HG03378 (cell line): ENCODE results near the gene LYSMD2.
"Not testable (repeated sequence)": the region's sequence is repeated elsewhere in the genome, so short reads cannot be mapped to it uniquely, and the experiment has no call there.

Source experiments
- ATAC-seq: cut with Tn5 transposase; IDR thresholded peaks from one replicate; pipeline ENCODE4 v1.9.1; 2021; ENCODE audit warnings: mild to moderate bottlenecking, moderate library complexity; ENCODE audit not compliant: unreplicated experiment

Gene LYSMD2

GRCh38 chr15:51737522-51738305 lies at the start of gene LYSMD2:
TSS of gene LYSMD2 (minus strand) at chr15:51737655. CDS start at chr15:51737622, 33 bp downstream.
- no peak for ATAC-seq

GRCh38 chr15:51787130-51787529 lies 49.7 kb upstream of the LYSMD2 start:
- not testable (repeated sequence) for ATAC-seq

GRCh38 chr15:51783967-51784366 lies 46.5 kb upstream of the LYSMD2 start:
- no peak for ATAC-seq

GRCh38 chr15:51782357-51782896 lies 45.0 kb upstream of the LYSMD2 start:
- ATAC-seq, result no peak

- ATAC-seq, result no peak
Measured at GRCh38 chr15:51781506-51781905, 44.1 kb upstream of the LYSMD2 start.

- ATAC-seq, result no peak
Measured at GRCh38 chr15:51780636-51781035, 43.2 kb upstream of the LYSMD2 start.

- no peak for ATAC-seq
Measured at GRCh38 chr15:51776952-51777569, 39.6 kb upstream of the LYSMD2 start.

- no peak for ATAC-seq
Measured at GRCh38 chr15:51775967-51776816, 38.7 kb upstream of the LYSMD2 start.

- no peak for ATAC-seq
Measured at GRCh38 chr15:51774916-51775315, 37.5 kb upstream of the LYSMD2 start.

GRCh38 chr15:51771773-51772172 lies 34.3 kb upstream of the LYSMD2 start:
- ATAC-seq, result no peak

- no peak for ATAC-seq
Measured at GRCh38 chr15:51770902-51771301, 33.4 kb upstream of the LYSMD2 start.

- ATAC-seq, result no peak
Measured at GRCh38 chr15:51768018-51768417, 30.6 kb upstream of the LYSMD2 start.

GRCh38 chr15:51766341-51766740 lies 28.9 kb upstream of the LYSMD2 start:
- ATAC-seq, result no peak

- ATAC-seq, result no peak
Measured at GRCh38 chr15:51765751-51766150, 28.3 kb upstream of the LYSMD2 start.

GRCh38 chr15:51760805-51761204 lies 23.4 kb upstream of the LYSMD2 start:
- no peak for ATAC-seq

- ATAC-seq, result no peak
Measured at GRCh38 chr15:51759557-51760070, 22.2 kb upstream of the LYSMD2 start.

GRCh38 chr15:51758645-51759044 lies 21.2 kb upstream of the LYSMD2 start:
- no peak for ATAC-seq

- ATAC-seq, result no peak
Measured at GRCh38 chr15:51757450-51757849, 20.0 kb upstream of the LYSMD2 start.

GRCh38 chr15:51756482-51756881 lies 19.0 kb upstream of the LYSMD2 start:
- no peak for ATAC-seq

- no peak for ATAC-seq
Measured at GRCh38 chr15:51755790-51756189, 18.3 kb upstream of the LYSMD2 start.

GRCh38 chr15:51754267-51754666 lies 16.8 kb upstream of the LYSMD2 start:
- no peak for ATAC-seq
